ENCODE measurements around the gene DOCK2.

- TF ChIP-seq, protein P1, sequence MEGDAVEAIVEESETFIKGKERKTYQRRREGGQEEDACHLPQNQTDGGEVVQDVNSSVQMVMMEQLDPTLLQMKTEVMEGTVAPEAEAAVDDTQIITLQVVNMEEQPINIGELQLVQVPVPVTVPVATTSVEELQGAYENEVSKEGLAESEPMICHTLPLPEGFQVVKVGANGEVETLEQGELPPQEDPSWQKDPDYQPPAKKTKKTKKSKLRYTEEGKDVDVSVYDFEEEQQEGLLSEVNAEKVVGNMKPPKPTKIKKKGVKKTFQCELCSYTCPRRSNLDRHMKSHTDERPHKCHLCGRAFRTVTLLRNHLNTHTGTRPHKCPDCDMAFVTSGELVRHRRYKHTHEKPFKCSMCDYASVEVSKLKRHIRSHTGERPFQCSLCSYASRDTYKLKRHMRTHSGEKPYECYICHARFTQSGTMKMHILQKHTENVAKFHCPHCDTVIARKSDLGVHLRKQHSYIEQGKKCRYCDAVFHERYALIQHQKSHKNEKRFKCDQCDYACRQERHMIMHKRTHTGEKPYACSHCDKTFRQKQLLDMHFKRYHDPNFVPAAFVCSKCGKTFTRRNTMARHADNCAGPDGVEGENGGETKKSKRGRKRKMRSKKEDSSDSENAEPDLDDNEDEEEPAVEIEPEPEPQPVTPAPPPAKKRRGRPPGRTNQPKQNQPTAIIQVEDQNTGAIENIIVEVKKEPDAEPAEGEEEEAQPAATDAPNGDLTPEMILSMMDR (IDR thresholded peaks at IDR 0.05), result no peak
- no peak for TF ChIP-seq POLR2AphosphoS5 (IDR thresholded peaks at IDR 0.05; ENCODE audit: low read depth, low read length)
These were observed 112.2 kb downstream of the DOCK2 start for GRCh38 chr5:169749295-169749694.
